GM18517 (cell line): Measurements from ENCODE around the gene RNU7-1.
A peak's percentile ranks its signal among the peaks of the same experiment; 100 is the strongest.

ENCODE experiments used
- ATAC-seq: cut with Tn5 transposase; IDR thresholded peaks from one replicate; pipeline ENCODE4 v1.9.1; 2021; ENCODE audit warnings: mild to moderate bottlenecking, moderate library complexity; ENCODE audit not compliant: unreplicated experiment

Gene RNU7-1

GRCh38 chr12:6963016-6963731 lies 19.6 kb downstream of the RNU7-1 start:
- no peak for ATAC-seq

GRCh38 chr12:6963791-6964413 lies 20.3 kb downstream of the RNU7-1 start:
- ATAC-seq: no peak

GRCh38 chr12:6964605-6965025 lies 21.0 kb downstream of the RNU7-1 start:
- no peak for ATAC-seq

GRCh38 chr12:6965026-6965661 lies 21.5 kb downstream of the RNU7-1 start:
- peak; percentile 38 for ATAC-seq

- no peak for ATAC-seq
Measured at GRCh38 chr12:6965714-6966113, 22.1 kb downstream of the RNU7-1 start.

- no peak for ATAC-seq
Measured at GRCh38 chr12:6966351-6966750, 22.7 kb downstream of the RNU7-1 start.

GRCh38 chr12:6967651-6968100 lies 24.1 kb downstream of the RNU7-1 start:
- no peak for ATAC-seq

DNA sequence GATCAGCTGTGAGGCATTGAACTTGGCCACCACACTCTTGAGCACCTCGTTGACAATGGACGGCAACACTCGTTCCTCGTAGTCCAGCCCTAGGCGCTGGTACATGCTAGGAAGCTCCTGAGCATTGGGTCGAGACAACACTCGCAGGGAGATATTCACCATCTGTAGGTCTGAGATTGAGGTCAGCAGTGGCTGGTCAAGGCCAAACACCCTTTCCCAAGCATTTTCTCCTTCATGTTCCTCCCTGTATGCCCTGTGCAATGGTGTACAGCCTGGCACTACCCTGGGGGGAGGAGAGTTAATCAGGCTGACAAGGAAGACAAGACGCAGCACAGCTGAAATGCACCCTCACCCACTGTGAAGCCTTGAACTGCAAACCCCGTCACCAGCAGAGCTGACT lies 24.8 kb downstream of the RNU7-1 start:
- ATAC-seq: no peak

- peak; percentile 1 for ATAC-seq
Measured at GRCh38 chr12:6970096-6970527, 26.5 kb downstream of the RNU7-1 start.

DNA sequence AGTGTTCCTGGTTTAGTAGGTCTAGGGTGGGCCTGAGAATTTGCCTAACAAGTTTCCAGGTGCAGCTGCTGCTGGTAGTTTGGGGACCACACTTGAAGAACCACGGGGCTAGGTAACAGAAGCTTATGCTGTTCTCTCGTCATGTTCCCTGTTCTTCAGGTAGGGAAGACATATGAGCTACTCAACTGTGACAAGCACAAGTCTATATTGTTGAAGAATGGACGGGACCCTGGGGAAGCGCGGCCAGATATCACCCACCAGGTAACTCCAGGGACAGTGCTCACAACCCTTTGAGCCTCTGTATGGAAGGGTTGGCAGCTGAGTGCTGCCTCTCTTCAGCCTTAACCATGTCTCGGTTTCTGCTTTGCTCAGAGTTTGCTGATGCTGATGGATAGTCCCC lies 30.6 kb downstream of the RNU7-1 start:
- ATAC-seq: no peak

- ATAC-seq: no peak
Measured at GRCh38 chr12:6975297-6976032, 31.8 kb downstream of the RNU7-1 start.

- no peak for ATAC-seq
Measured at GRCh38 chr12:6977653-6978052, 34.0 kb downstream of the RNU7-1 start.

DNA sequence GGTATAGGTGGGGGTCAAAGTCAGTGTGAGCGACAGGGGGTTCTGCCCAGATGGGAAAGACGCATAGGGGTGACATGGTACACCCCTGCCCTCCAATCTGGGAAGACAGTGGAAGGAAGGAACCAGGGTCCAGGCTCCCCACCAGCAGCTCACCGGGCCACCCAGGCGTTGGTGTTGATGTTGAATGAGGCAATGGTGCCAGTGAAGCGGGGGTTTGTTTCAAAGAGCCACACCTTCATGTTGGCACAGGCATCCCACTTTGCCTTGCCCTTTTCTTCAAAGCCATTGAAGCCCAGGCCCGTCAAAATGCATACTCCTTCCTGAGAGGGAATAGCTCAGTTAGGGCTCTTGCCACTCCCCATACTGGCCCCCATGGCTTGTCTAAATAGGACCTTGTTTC lies 34.6 kb downstream of the RNU7-1 start:
- ATAC-seq: no peak

DNA sequence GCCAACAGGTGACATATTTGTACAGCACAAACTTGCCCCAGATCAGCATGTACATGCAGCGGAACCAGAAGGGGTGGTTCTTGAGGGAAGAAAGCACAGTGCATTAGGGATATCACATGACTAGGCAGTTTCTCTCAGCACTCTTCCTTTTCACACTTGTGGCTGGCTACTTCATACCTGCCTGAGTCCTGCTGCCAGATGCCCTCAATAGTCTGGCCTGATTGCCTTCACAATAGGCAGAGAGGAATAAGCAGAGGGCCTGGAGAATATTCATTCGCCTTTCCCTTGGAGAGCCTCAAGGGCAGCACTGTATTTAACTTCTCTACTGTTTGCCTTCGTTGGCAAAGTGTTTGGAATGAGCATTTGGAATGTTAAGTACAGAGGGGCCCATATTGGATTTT lies 35.0 kb downstream of the RNU7-1 start:
- ATAC-seq: no peak

DNA sequence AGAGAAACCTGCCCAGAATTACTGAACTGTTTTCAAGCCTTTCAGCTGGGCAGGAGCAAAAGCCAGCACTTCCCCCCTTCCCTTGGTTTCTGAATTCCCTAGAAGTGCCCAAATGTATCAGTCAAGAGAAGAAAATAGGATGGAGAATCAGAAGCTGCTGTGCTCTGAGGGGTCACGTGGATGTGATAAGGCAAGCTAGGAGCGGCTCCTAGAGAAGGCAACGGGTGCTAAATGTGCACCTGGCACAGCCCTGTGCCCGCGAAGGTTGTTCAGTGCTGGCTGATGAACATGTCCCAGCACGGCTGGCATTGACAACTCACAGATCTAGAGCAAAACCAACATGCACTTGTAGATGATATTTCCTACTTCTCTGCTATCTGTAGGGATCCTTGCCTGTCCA lies 35.4 kb downstream of the RNU7-1 start:
- ATAC-seq: no peak

- ATAC-seq: no peak
Measured at GRCh38 chr12:6979453-6979852, 35.8 kb downstream of the RNU7-1 start.

DNA sequence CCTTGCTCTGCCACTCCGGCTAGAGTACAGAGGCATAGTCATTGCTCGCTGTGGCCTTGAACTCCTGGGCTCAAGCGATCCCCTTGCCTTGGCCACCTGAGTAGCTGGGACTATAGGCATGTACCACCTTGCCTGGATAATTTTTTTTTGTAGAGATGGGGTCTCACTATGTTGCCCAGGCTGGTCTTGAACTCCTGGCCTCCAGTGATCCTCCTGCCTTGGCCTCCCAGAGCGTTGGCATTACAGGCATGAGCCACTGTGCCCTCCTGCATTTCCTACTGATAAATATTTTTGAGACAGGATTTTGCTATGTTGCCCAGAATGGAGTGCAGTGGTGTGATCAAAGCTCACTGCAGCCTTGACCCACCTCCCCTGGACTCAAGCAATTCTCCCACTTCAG lies 36.5 kb downstream of the RNU7-1 start:
- ATAC-seq: no peak

DNA sequence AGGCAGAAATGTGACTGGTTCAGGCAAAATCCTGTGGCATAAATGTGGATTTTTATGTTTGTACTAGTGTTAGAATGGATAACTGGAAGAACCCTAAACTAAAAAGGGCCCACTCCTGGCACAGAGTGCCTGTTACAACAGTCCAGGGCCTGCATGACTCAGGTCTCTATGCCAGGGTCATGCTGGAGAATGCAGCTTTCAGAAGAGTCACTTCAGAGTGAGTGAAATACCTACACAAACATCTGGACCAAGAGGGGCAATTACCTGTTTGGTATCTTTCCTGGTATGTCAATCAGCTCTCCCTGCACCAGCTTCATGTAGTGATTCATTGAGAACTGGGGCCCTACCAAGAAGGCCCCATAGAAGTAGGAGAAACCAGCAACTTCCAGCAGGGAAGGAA lies 37.1 kb downstream of the RNU7-1 start:
- no peak for ATAC-seq

- no peak for ATAC-seq
Measured at GRCh38 chr12:6981152-6982052, 37.8 kb downstream of the RNU7-1 start.

GRCh38 chr12:6982532-6982931 lies 38.9 kb downstream of the RNU7-1 start:
- no peak for ATAC-seq
